B cell (primary cell): ENCODE measurements around the gene PPP4R4. TPM values are rescaled to one million over a fixed set of nuclear protein-coding genes. Genes with fewer than 3 reads are reported as not detected.

Source experiments
- ATAC-seq: fragments of 200-7000 bp; cut with Tn5 transposase; one replicate; pipeline ENCODE4 v1.10.0; 2021; ENCODE audit warnings: low read depth, mild to moderate bottlenecking, moderate number of reproducible peaks, moderate library complexity
- CTCF ChIA-PET: fragments of 350-600 bp; sonication (Branson Sonifier 250); formaldehyde crosslinking; loops from one replicate; lab custom pipeline; 2021; ENCODE audit warnings: antibody characterized with exemption, inconsistent platforms; lab: Charles Lee
- POLR2A ChIA-PET: fragments of 350-600 bp; sonication (Branson Sonifier 250); formaldehyde crosslinking; loops from one replicate; lab custom pipeline; 2021; ENCODE audit warnings: antibody characterized with exemption; lab: Charles Lee
- DNase-seq: peaks from one replicate; pipeline ENCODE4 v3.0.0; 2013
- H2AFZ ChIP-seq: 2 replicates; pipeline ENCODE4 v1.6.1; 2012; ENCODE audit warnings: mild to moderate bottlenecking, low read depth, low read length; ENCODE audit not compliant: insufficient read depth, poor library complexity, severe bottlenecking
- H3K27ac ChIP-seq, 2 donors: 1 replicate in 1 of 2; 2 replicates in 1 of 2; pipeline ENCODE4 v1.5.1; 2012 to 2013; ENCODE audit warnings: low read length in 2 of 2, mild to moderate bottlenecking in 2 of 2, moderate library complexity in 1 of 2
- H3K27me3 ChIP-seq, 4 experiments: fragments of 200-600 bp in 1 of 4; sonication (generic) in 1 of 4; replicated peaks in 1 of 4; 1 replicate in 2 of 4; 2 replicates in 2 of 4; pipeline versions ENCODE4 v1.6.1 to v1.7.0; 2013 to 2016; ENCODE audit warnings: low read length in 3 of 4, mild to moderate bottlenecking in 2 of 4, mixed read lengths in 1 of 4, moderate library complexity in 1 of 4; ENCODE audit not compliant: insufficient read depth in 4 of 4, control insufficient read depth in 3 of 4; ENCODE audit errors: control extremely low read depth in 1 of 4
- H3K36me3 ChIP-seq, 2 experiments: replicated peaks in 1 of 2; 1 replicate in 1 of 2; 2 replicates in 1 of 2; pipeline versions ENCODE4 v1.6.1 to v1.7.1; 2013; ENCODE audit warnings: low read length in 1 of 2; ENCODE audit not compliant: insufficient read depth in 2 of 2, control insufficient read depth in 1 of 2; ENCODE audit errors: control extremely low read depth in 1 of 2, extremely low read depth in 1 of 2
- H3K4me1 ChIP-seq, 2 donors: fragments of 200-600 bp in 1 of 2; sonication (generic) in 1 of 2; 1 replicate in 1 of 2; 2 replicates in 1 of 2; pipeline versions ENCODE4 v1.5.1 to v1.6.1; 2013 to 2017; ENCODE audit warnings: low read length in 2 of 2; ENCODE audit not compliant: control insufficient read depth in 2 of 2, insufficient read depth in 2 of 2
- H3K4me2 ChIP-seq: replicated peaks from 2 replicates; pipeline ENCODE3; 2012; ENCODE audit warnings: mild to moderate bottlenecking, low read depth, low read length; ENCODE audit not compliant: poor library complexity, severe bottlenecking
- H3K4me3 ChIP-seq, 5 experiments: fragments of 200-600 bp in 1 of 5; sonication (generic) in 1 of 5; 1 replicate in 3 of 5; 2 replicates in 2 of 5; pipeline versions ENCODE4 v1.5.1 to v1.7.0; 2011 to 2016; ENCODE audit warnings: low read length in 4 of 5, mild to moderate bottlenecking in 4 of 5, low read depth in 2 of 5, control low read depth in 1 of 5, moderate library complexity in 1 of 5; ENCODE audit not compliant: insufficient read depth in 1 of 5; ENCODE audit errors: control extremely low read depth in 1 of 5, extremely low read depth in 1 of 5
- H3K79me2 ChIP-seq: fragments of 200-600 bp; sonication (generic); one replicate; pipeline ENCODE4 v1.6.0; 2016; ENCODE audit warnings: low read length; ENCODE audit not compliant: control insufficient read depth, insufficient read depth
- H3K9ac ChIP-seq: fragments of 200-600 bp; sonication (generic); 2 replicates; pipeline ENCODE4 v1.6.1; 2017; ENCODE audit warnings: mild to moderate bottlenecking, low read length, moderate library complexity
- H3K9me3 ChIP-seq, 3 donors: one replicate each; pipeline versions ENCODE4 v1.6.1 to v1.7.1; 2013; ENCODE audit warnings: low read length in 2 of 3; ENCODE audit not compliant: control insufficient read depth in 2 of 3, insufficient read depth in 1 of 3; ENCODE audit errors: control extremely low read depth in 1 of 3
- H4K20me1 ChIP-seq: 2 replicates; pipeline ENCODE4 v1.6.0; 2012; ENCODE audit warnings: mild to moderate bottlenecking, low read length; ENCODE audit not compliant: insufficient read depth, control insufficient read depth, poor library complexity, severe bottlenecking
- H3K27ac Mint-ChIP-seq: one replicate; pipeline ENCODE4 v1.8.0; 2021; ENCODE audit warnings: mixed read lengths
- H3K27me3 Mint-ChIP-seq: one replicate; pipeline ENCODE4 v1.8.0; 2021; ENCODE audit warnings: mixed read lengths
- H3K4me1 Mint-ChIP-seq: one replicate; pipeline ENCODE4 v1.8.0; 2021; ENCODE audit warnings: mixed read lengths
- H3K4me3 Mint-ChIP-seq: one replicate; pipeline ENCODE4 v1.8.0; 2021; ENCODE audit warnings: mixed read lengths
- H3K9me3 Mint-ChIP-seq: one replicate; pipeline ENCODE4 v1.8.0; 2022; ENCODE audit warnings: mixed read lengths; ENCODE audit not compliant: insufficient read depth
- EZH2 ChIP-seq: IDR thresholded peaks from 2 replicates; pipeline ENCODE4 v1.6.1; 2012; ENCODE audit warnings: borderline replicate concordance, low read depth, mild to moderate bottlenecking, moderate library complexity, low read length; ENCODE audit not compliant: insufficient read depth, poor library complexity, severe bottlenecking
- WGBS: methylation state at CpG from one replicate; pipeline ENCODE4 v1.1.5; 2013; ENCODE audit warnings: missing lambda C conversion rate; ENCODE audit not compliant: insufficient coverage; 5-methylcytosine and 5-hydroxymethylcytosine counted together
- intact Hi-C: fragments of 100-400 bp; cut with micrococcal nuclease; formaldehyde crosslinking; loops from one replicate; pipeline ENCODE4 v1.10.0; 2022
- polyA plus RNA-seq: library from polyadenylated mRNA; depleted of rRNA; stranded (reverse); fragments of >200 nt; gene quantifications from 2 replicates; pipeline ENCODE4 v1.2.3, GENCODE V29; 2012
- total RNA-seq, 2 donors: library from RNA; stranded (reverse); fragments of 120-200 nt in 1 of 2; gene quantifications; 1 replicate in 1 of 2; 2 replicates in 1 of 2; pipeline versions ENCODE4 v1.2.3 to v1.2.4, GENCODE V29; 2013 to 2022
- TF ChIP-seq, protein P1 (sequence below): fragments of 200-600 bp; IDR thresholded peaks from one replicate; pipeline ENCODE4 v1.8.0; 2022; ENCODE audit warnings: antibody characterized with exemption, mild to moderate bottlenecking

PPP4R4 gene
- total and polyA plus RNA-seq, 2 donors (not counting 1 experiment from before 2014, with no cell fraction given): not detected

DNA sequence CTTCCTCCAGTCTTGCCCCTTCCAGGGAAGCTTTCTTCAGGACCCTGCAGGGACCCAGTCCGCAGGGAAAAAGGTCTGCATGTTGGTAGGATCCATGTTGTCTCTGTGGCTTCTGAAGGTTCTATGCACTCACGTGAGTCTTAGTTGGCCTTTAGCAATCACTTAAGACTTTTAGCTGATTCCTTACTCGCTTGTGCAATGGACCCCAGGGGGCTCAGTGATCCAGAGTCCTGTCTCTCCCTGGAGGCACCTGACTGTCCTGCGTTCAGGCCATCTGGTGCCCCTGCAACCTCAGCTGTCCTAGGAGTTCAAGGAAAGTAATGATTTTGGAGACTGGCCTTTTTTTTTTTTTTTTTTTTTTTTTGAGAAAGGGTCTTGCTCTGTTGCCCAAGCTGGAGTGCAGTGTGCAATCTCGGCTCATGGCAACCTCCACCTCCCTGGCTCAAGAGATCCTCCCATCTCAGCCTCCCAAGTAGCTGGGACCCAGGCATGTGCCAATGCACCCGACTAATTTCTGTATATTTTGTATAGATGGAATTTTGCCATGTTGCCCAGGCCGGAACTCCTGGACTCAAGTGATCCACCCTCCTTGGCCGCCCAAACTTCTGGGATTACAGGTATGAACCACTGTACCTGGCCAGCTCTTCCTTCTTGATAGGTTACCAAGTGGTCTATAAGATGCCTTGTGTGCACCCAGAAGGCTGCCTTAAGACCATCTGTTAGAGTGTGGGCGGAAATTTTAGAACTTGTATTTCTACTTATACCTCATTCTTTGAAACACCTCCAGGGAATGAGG, 49.3 kb upstream of the PPP4R4 start:
- Histone ChIP-seq H3K4me1 (peaks cover 6 to 11% of the 10 kb centered on the region in 2 donors), H4K20me1 (no peaks in the 10 kb centered on the region), H3K79me2 (no peaks in the 10 kb centered on the region), H3K27me3 (peaks cover 0 to 10% (median 0%) of the 10 kb centered on the region in 4 experiments), H3K4me3 (no peak overlapping the region), H2AFZ (no peak overlapping the region), H3K9me3 (peaks cover 0 to 15% (median 9%) of the 10 kb centered on the region in 3 donors), H3K4me2 (no peak overlapping the region), H3K36me3 (peaks cover 0 to 3% of the 10 kb centered on the region in 2 experiments), H3K27ac (no peak overlapping the region), H3K9ac (no peak overlapping the region)
- ChIA-PET POLR2A (no interaction called here), CTCF (interaction anchor here (1.1 to 1.2 kb wide), 2 partner anchors 12 to 13 kb away, joined by 3 to 4 read pairs; no protein-coding TSS in a partner anchor)
- ATAC-seq: no peak
- 100% methylated on average over 5 of the region's 9 CpGs for WGBS
- peaks cover 9% of the 10 kb centered on the region for H3K9me3 Mint-ChIP-seq
- H3K27ac Mint-ChIP-seq: no peak overlapping the region
- no peak overlapping the region for H3K4me3 Mint-ChIP-seq
- H3K27me3 Mint-ChIP-seq: peaks cover 16% of the 10 kb centered on the region
- peaks cover 8% of the 10 kb centered on the region for H3K4me1 Mint-ChIP-seq
- TF ChIP-seq, protein P1, sequence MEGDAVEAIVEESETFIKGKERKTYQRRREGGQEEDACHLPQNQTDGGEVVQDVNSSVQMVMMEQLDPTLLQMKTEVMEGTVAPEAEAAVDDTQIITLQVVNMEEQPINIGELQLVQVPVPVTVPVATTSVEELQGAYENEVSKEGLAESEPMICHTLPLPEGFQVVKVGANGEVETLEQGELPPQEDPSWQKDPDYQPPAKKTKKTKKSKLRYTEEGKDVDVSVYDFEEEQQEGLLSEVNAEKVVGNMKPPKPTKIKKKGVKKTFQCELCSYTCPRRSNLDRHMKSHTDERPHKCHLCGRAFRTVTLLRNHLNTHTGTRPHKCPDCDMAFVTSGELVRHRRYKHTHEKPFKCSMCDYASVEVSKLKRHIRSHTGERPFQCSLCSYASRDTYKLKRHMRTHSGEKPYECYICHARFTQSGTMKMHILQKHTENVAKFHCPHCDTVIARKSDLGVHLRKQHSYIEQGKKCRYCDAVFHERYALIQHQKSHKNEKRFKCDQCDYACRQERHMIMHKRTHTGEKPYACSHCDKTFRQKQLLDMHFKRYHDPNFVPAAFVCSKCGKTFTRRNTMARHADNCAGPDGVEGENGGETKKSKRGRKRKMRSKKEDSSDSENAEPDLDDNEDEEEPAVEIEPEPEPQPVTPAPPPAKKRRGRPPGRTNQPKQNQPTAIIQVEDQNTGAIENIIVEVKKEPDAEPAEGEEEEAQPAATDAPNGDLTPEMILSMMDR: no peak
- TF ChIP-seq EZH2: no peak
- no peak for DNase-seq
- intact Hi-C loops: no loop called here
